K562 (cell line): ENCODE data around the gene TMEM132D. TPM values are rescaled to one million over a fixed set of nuclear protein-coding genes. Genes with fewer than 3 reads are reported as not detected.

Experiments
- ATAC-seq: fragments of 200-7000 bp; cut with Tn5 transposase; 3 replicates; pipeline ENCODE4 v1.9.1; 2020; ENCODE audit warnings: moderate library complexity
- BruUV-seq: library from RNA; stranded (reverse); fragments of 400-500 nt; replicated peaks from 2 replicates; lab custom pipeline; 2021; lab: Mats Ljungman, UMichigan
- CTCF ChIA-PET: fragments of 300-600 bp; formaldehyde crosslinking; extraction: SDS; loops from one replicate; lab custom pipeline; 2021; ENCODE audit warnings: low intra/inter-chr PET ratio; lab: Yijun Ruan, JAX
- POLR2A ChIA-PET: fragments of 300-600, 350-650 bp; sonication (Branson Sonifier 250); formaldehyde crosslinking; extraction: SDS; loops from one replicate; lab custom pipeline; 2021; ENCODE audit warnings: antibody characterized with exemption, inconsistent platforms; lab: Yijun Ruan, JAX
- DNase-seq, 4 experiments: peaks; one replicate each; pipeline versions ENCODE4 v3.0.0 to v3.0.0-alpha.2; 2011 to 2018; ENCODE audit warnings: low spot score in 3 of 4, mixed read lengths in 3 of 4; ENCODE audit errors: extremely low read depth in 1 of 4
- FAIRE-seq: peaks from 2 replicates; lab custom pipeline; 2011; peaks lifted over from hg19 to GRCh38; lab: Jason Lieb, UNC
- H2AFZ ChIP-seq: 2 replicates; pipeline ENCODE4 v1.6.0; 2011; ENCODE audit warnings: low read depth, low read length, control low read depth, inconsistent platforms
- H3K27ac ChIP-seq: fragments of 200-600 bp; 3 replicates; pipeline ENCODE4 v1.8.0; 2011; ENCODE audit warnings: low read depth, mild to moderate bottlenecking, control low read depth, inconsistent platforms, low read length, moderate library complexity, mixed read lengths; ENCODE audit errors: extremely low read depth
- H3K27me3 ChIP-seq, 2 experiments: fragments of 300-600 bp in 1 of 2; 2 replicates in 1 of 2; 3 replicates in 1 of 2; pipeline versions ENCODE4 v1.6.0 to v1.8.0; 2011; ENCODE audit warnings: inconsistent platforms in 2 of 2, low read length in 2 of 2, mild to moderate bottlenecking in 1 of 2, mixed read lengths in 1 of 2, moderate library complexity in 1 of 2; ENCODE audit not compliant: control insufficient read depth in 2 of 2, insufficient read depth in 2 of 2
- H3K36me3 ChIP-seq: fragments of 300-600 bp; 3 replicates; pipeline ENCODE4 v1.8.0; 2011; ENCODE audit warnings: mild to moderate bottlenecking, low read length, inconsistent platforms; ENCODE audit not compliant: control insufficient read depth, insufficient read depth
- H3K4me1 ChIP-seq, 2 experiments: fragments of 200-600 bp in 1 of 2; replicated peaks in 1 of 2; 2 replicates in 1 of 2; 3 replicates in 1 of 2; pipeline versions ENCODE4 v1.5.1 to v1.8.0; 2011; ENCODE audit warnings: inconsistent platforms in 2 of 2, low read length in 2 of 2, mild to moderate bottlenecking in 1 of 2, mixed read lengths in 1 of 2, moderate library complexity in 1 of 2; ENCODE audit not compliant: control insufficient read depth in 2 of 2, insufficient read depth in 2 of 2
- H3K4me2 ChIP-seq: 2 replicates; pipeline ENCODE4 v1.6.1; 2011; ENCODE audit warnings: low read length, control low read depth, inconsistent platforms, mixed read lengths; ENCODE audit not compliant: insufficient read depth
- H3K4me3 ChIP-seq: fragments of 200-600 bp; sonication (generic), shearing (Covaris generic); 2 replicates; pipeline ENCODE4 v1.5.1; 2016; ENCODE audit warnings: control low read depth, inconsistent platforms
- H3K79me2 ChIP-seq: fragments of 200-600 bp; 3 replicates; pipeline ENCODE4 v1.8.0; 2011; ENCODE audit warnings: low read length, inconsistent platforms; ENCODE audit not compliant: control insufficient read depth, insufficient read depth
- H3K9ac ChIP-seq, 2 experiments: 2 replicates each; pipeline versions ENCODE4 v1.6.0 to v1.6.1; 2011; ENCODE audit warnings: low read depth in 2 of 2, low read length in 2 of 2, control low read depth in 1 of 2, inconsistent platforms in 1 of 2, mild to moderate bottlenecking in 1 of 2, mixed read lengths in 1 of 2; ENCODE audit not compliant: insufficient read depth in 1 of 2
- H3K9me1 ChIP-seq: one replicate; pipeline ENCODE4 v1.6.0; 2011; ENCODE audit warnings: inconsistent platforms, mild to moderate bottlenecking, low read length, moderate library complexity; ENCODE audit not compliant: control insufficient read depth, insufficient read depth
- H3K9me3 ChIP-seq: replicated peaks from 2 replicates; pipeline ENCODE4 v1.5.1; 2011; ENCODE audit warnings: low read depth, low read length, inconsistent platforms; ENCODE audit not compliant: control insufficient read depth, insufficient read depth
- H4K20me1 ChIP-seq: replicated peaks from 2 replicates; pipeline ENCODE4 v1.6.1; 2011; ENCODE audit warnings: low read length, inconsistent platforms, mixed read lengths; ENCODE audit not compliant: control insufficient read depth, insufficient read depth
- ARID2 ChIP-seq: fragments of 450-650 bp; IDR thresholded peaks from 2 replicates; pipeline ENCODE4 v1.6.1; 2017; ENCODE audit warnings: antibody characterized with exemption, mild to moderate bottlenecking
- FOXO4 ChIP-seq: fragments of 450-650 bp; formaldehyde crosslinking; IDR thresholded peaks from 2 replicates; pipeline ENCODE4 v1.4.0; 2020; ENCODE audit warnings: mild to moderate bottlenecking, moderate library complexity
- GATA2 ChIP-seq: sonication (generic); formaldehyde crosslinking; IDR thresholded peaks from 2 replicates; pipeline ENCODE4 v1.4.0; 2020; ENCODE audit warnings: mild to moderate bottlenecking, missing genetic modification reagents
- GATAD2B ChIP-seq: fragments of 450-650 bp; IDR thresholded peaks from 2 replicates; pipeline ENCODE4 v1.6.1; 2017; ENCODE audit warnings: mild to moderate bottlenecking, borderline replicate concordance
- PATZ1 ChIP-seq: fragments of 250-450 bp; sonication (Bioruptor Pico); IDR thresholded peaks from 2 replicates; pipeline ENCODE4 v1.5.0; 2020; ENCODE audit warnings: mild to moderate bottlenecking, borderline replicate concordance
- PHTF2 ChIP-seq: fragments of 250-450 bp; sonication (Bioruptor Pico); IDR thresholded peaks from 2 replicates; pipeline ENCODE4 v1.5.0; 2021; ENCODE audit warnings: mild to moderate bottlenecking
- SLC30A9 ChIP-seq: fragments of 250-450 bp; sonication (Bioruptor Pico); IDR thresholded peaks from 2 replicates; pipeline ENCODE4 v1.8.0; 2022; ENCODE audit warnings: mild to moderate bottlenecking, moderate library complexity
- SRF ChIP-seq, 2 experiments: fragments of 250-450, 450-650 bp in 1 of 2; sonication (Bioruptor Pico) in 1 of 2; sonication (generic) in 1 of 2; formaldehyde crosslinking; IDR thresholded peaks; 2 replicates each; pipeline versions ENCODE4 v1.5.0 to v1.5.1; 2020 to 2022; ENCODE audit warnings: mild to moderate bottlenecking in 1 of 2, missing genetic modification reagents in 1 of 2
- TFAM ChIP-seq: fragments of 250-450 bp; sonication (Bioruptor Pico); conservative IDR thresholded peaks from 2 replicates; pipeline ENCODE4 v1.5.0; 2021; ENCODE audit warnings: mild to moderate bottlenecking, moderate library complexity
- THRAP3 ChIP-seq: fragments of 450-650 bp; IDR thresholded peaks from 2 replicates; pipeline ENCODE4 v1.6.1; 2016; ENCODE audit warnings: mild to moderate bottlenecking, inconsistent platforms, borderline replicate concordance
- TRIM28 ChIP-seq: fragments of 450-650 bp; IDR thresholded peaks from 2 replicates; pipeline ENCODE4 v1.6.1; 2017
- ZC3H8 ChIP-seq: fragments of 450-650 bp; IDR thresholded peaks from 2 replicates; pipeline ENCODE4 v1.6.1; 2017
- ZKSCAN1 ChIP-seq: fragments of 150-350 bp; IDR thresholded peaks from 2 replicates; pipeline ENCODE4 v1.6.1; 2016; ENCODE audit warnings: low read depth, low read length
- ZNF668 ChIP-seq: fragments of 250-450 bp; sonication (Bioruptor Pico); IDR thresholded peaks from 2 replicates; pipeline ENCODE4 v1.8.0; 2022; ENCODE audit warnings: mild to moderate bottlenecking, inconsistent platforms
- ZNF830 ChIP-seq: fragments of 250-450 bp; sonication (Bioruptor Pico); IDR thresholded peaks from 2 replicates; pipeline ENCODE4 v1.5.0; 2021; ENCODE audit warnings: mild to moderate bottlenecking
- WGBS: fragments of 100-300 bp; shearing (Covaris generic); methylation state at CpG from one replicate; pipeline ENCODE4 v1.1.6; 2016; ENCODE audit warnings: low coverage, mixed read lengths; ENCODE audit not compliant: insufficient coverage; ENCODE audit errors: missing lambda C conversion rate; 5-methylcytosine and 5-hydroxymethylcytosine counted together
- in situ Hi-C: fragments of 300-500 bp; cut with MboI; formaldehyde crosslinking; loops from 4 replicates; pipeline ENCODE4 v1.15.0; 2018; ENCODE audit warnings: inconsistent platforms, mixed read lengths
- intact Hi-C: fragments of 100-400 bp; cut with micrococcal nuclease; formaldehyde crosslinking; loops from 2 replicates; pipeline ENCODE4 v1.14.2; 2022
- polyA plus RNA-seq, 8 experiments: library from polyadenylated mRNA; depleted of rRNA in 4 of 8; stranded (reverse) in 5 of 8; unstranded in 3 of 8; fragments of >200 nt; fragmentation: Nextera tagmentation in 2 of 8; fragmentation: Illumina TruSeq in 1 of 8; extraction: Ambion mirVana in 2 of 8; extraction: Trizol in 1 of 8; gene quantifications; 2 replicates each; pipeline versions ENCODE4 v1.2.1 to v1.2.3, GENCODE V29; 2011 to 2014; ENCODE audit warnings: inconsistent platforms in 1 of 8, missing spikeins in 1 of 8
- total RNA-seq, 7 experiments: library from RNA; depleted of rRNA in 6 of 7; stranded (reverse); fragments of >200 nt in 6 of 7; fragmentation: Illumina TruSeq in 2 of 7; extraction: Trizol in 2 of 7; gene quantifications; 2 replicates each; pipeline versions ENCODE4 v1.2.1 to v1.2.3, GENCODE V29; 2011 to 2021; ENCODE audit warnings: low replicate concordance in 1 of 7
- TF ChIP-seq, protein P1 (sequence below): fragments of 450-650 bp; IDR thresholded peaks from one replicate; pipeline ENCODE4 v1.6.1; 2018; ENCODE audit warnings: mild to moderate bottlenecking, moderate library complexity; ENCODE audit not compliant: partially characterized antibody

TMEM132D gene
- total and polyA plus RNA-seq, 9 of the 15 experiments (the other 6 are each of a cell fraction or from before 2014, with no cell fraction given), result not detected

DNA sequence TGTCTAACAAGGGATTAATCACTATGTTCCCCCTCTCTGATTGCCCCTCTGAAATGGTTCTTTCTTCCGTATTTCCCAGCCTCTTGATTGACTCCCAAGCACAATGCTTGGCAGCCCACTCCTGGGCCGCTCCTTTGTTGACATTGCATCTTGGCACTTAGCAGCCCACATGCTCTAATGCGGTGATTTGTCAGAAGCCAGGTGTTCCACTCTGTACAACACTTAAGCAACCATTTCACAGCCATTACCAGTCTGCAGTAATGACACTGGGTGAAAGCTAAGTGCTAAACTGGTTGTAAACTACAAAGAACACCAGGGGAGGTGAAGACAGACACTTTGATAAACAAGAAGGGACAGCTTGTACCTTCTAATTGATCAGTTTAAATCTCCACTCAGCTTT lies 353.5 kb downstream of the TMEM132D start:
- CTCF ChIA-PET, result no interaction called here
- H3K79me2 ChIP-seq, result no peaks in the 10 kb centered on the region
- no peaks in the 10 kb centered on the region for H3K9me1 ChIP-seq
- H3K27ac ChIP-seq, result no peak overlapping the region
- in situ Hi-C loops (no loop called here), intact Hi-C loops (no loop called here)
- no TSS peak for BruUV-seq
- no peaks in the 10 kb centered on the region for H3K9me3 ChIP-seq
- 0% methylated on average over 3 of the region's 3 CpGs for WGBS
- no peak for FAIRE-seq
- no peak overlapping the region for H3K9ac ChIP-seq
- POLR2A ChIA-PET, result interaction anchor here (0.6 kb wide), 1 partner anchor 30 kb away, joined by 3 read pairs; no protein-coding TSS in a partner anchor
- no peak for ATAC-seq
- H3K4me2 ChIP-seq, result no peak overlapping the region
- no peaks in the 10 kb centered on the region for H3K36me3 ChIP-seq
- H3K4me3 ChIP-seq, result no peak overlapping the region
- H3K27me3 ChIP-seq, result peaks cover 0 to 4% of the 10 kb centered on the region in 2 experiments; a peak in 2 of 5 replicates
- H2AFZ ChIP-seq, result no peak overlapping the region
- no peak for DNase-seq
- no peaks in the 10 kb centered on the region for H3K4me1 ChIP-seq
- no peaks in the 10 kb centered on the region for H4K20me1 ChIP-seq
- no peak for TF ChIP-seq ARID2
- TF ChIP-seq TFAM (CRISPR knock-in tag), result no peak
- TF ChIP-seq PHTF2 (CRISPR knock-in tag), result no peak
- no peak for TF ChIP-seq TRIM28
- no peak for TF ChIP-seq ZNF830
- TF ChIP-seq THRAP3, result no peak
- no peak for TF ChIP-seq SLC30A9 (CRISPR knock-in tag)
- TF ChIP-seq ZKSCAN1, result no peak
- no peak for TF ChIP-seq GATAD2B
- TF ChIP-seq ZC3H8, result no peak
- no peak for TF ChIP-seq GATA2
- TF ChIP-seq FOXO4, result no peak
- no peak for TF ChIP-seq SRF (CRISPR knock-in tag; IDR thresholded peaks at IDR 0.05)
- TF ChIP-seq PATZ1, result no peak
- TF ChIP-seq, protein P1, sequence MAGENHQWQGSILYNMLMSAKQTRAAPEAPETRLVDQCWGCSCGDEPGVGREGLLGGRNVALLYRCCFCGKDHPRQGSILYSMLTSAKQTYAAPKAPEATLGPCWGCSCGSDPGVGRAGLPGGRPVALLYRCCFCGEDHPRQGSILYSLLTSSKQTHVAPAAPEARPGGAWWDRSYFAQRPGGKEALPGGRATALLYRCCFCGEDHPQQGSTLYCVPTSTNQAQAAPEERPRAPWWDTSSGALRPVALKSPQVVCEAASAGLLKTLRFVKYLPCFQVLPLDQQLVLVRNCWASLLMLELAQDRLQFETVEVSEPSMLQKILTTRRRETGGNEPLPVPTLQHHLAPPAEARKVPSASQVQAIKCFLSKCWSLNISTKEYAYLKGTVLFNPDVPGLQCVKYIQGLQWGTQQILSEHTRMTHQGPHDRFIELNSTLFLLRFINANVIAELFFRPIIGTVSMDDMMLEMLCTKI, result no peak
- TF ChIP-seq ZNF668 (CRISPR knock-in tag), result no peak
